HepG2 (cell line): ENCODE data around the gene NOTUM. TPM values are rescaled to one million over a fixed set of nuclear protein-coding genes. Genes with fewer than 3 reads are reported as not detected.
A peak's percentile ranks its signal among the peaks of the same experiment; 100 is the strongest.

Experiments
- DNMT1 ChIP-seq: sonication (generic); formaldehyde crosslinking; IDR thresholded peaks from 2 replicates; pipeline ENCODE4 v1.5.1; 2020; ENCODE audit warnings: mild to moderate bottlenecking, missing genetic modification reagents
- HMGXB3 ChIP-seq: sonication (generic); formaldehyde crosslinking; IDR thresholded peaks from 2 replicates; pipeline ENCODE4 v1.4.0; 2020; ENCODE audit warnings: missing genetic modification reagents, borderline replicate concordance
- MTF1 ChIP-seq: sonication (generic); formaldehyde crosslinking; IDR thresholded peaks from 2 replicates; pipeline ENCODE4 v1.5.0; 2020; ENCODE audit warnings: missing genetic modification reagents
- NBN ChIP-seq: fragments of 450-650 bp; conservative IDR thresholded peaks from 2 replicates; pipeline ENCODE4 v1.6.1; 2017
- NCOA2 ChIP-seq: sonication (generic); formaldehyde crosslinking; IDR thresholded peaks from 2 replicates; pipeline ENCODE4 v1.8.0; 2022; ENCODE audit warnings: inconsistent platforms
- NR2F6 ChIP-seq, 2 experiments: IDR thresholded peaks; 2 replicates each; pipeline ENCODE4 v1.6.1; 2016; ENCODE audit warnings: antibody characterized with exemption in 1 of 2, mild to moderate bottlenecking in 1 of 2
- PAX8 ChIP-seq: sonication (generic); formaldehyde crosslinking; IDR thresholded peaks from 2 replicates; pipeline ENCODE4 v1.8.0; 2022; ENCODE audit warnings: mild to moderate bottlenecking, missing genetic modification reagents, borderline replicate concordance
- RBAK ChIP-seq: sonication (generic); formaldehyde crosslinking; IDR thresholded peaks from 2 replicates; pipeline ENCODE4 v1.5.1; 2020; ENCODE audit warnings: mild to moderate bottlenecking, missing genetic modification reagents
- SMYD3 ChIP-seq: sonication (generic); formaldehyde crosslinking; IDR thresholded peaks from 2 replicates; pipeline ENCODE4 v1.8.1; 2023; ENCODE audit warnings: mild to moderate bottlenecking, missing genetic modification reagents
- STAT6 ChIP-seq: sonication (generic); formaldehyde crosslinking; IDR thresholded peaks from 2 replicates; pipeline ENCODE4 v1.4.0; 2020; ENCODE audit warnings: missing genetic modification reagents, mild to moderate bottlenecking, borderline replicate concordance
- TCF7 ChIP-seq: sonication (generic); IDR thresholded peaks from 2 replicates; pipeline ENCODE4 v1.6.1; 2016; ENCODE audit warnings: antibody characterized with exemption, low read depth
- TMF1 ChIP-seq: sonication (generic); formaldehyde crosslinking; IDR thresholded peaks from 2 replicates; pipeline ENCODE4 v1.8.1; 2022; ENCODE audit warnings: low read depth, missing genetic modification reagents
- ZNF503 ChIP-seq: sonication (generic); formaldehyde crosslinking; IDR thresholded peaks from 2 replicates; pipeline ENCODE4 v1.4.0; 2020; ENCODE audit warnings: missing genetic modification reagents
- ZNF614 ChIP-seq: IDR thresholded peaks from 2 replicates; pipeline ENCODE4 v1.6.1; 2018; ENCODE audit warnings: missing biosample characterization, missing genetic modification reagents, inconsistent platforms, borderline replicate concordance
- ZNF768 ChIP-seq: sonication (generic); formaldehyde crosslinking; IDR thresholded peaks from 2 replicates; pipeline ENCODE4 v1.4.0; 2020; ENCODE audit warnings: missing genetic modification reagents
- polyA plus RNA-seq, 8 experiments: library from polyadenylated mRNA; depleted of rRNA in 3 of 8; stranded (reverse) in 7 of 8; unstranded in 1 of 8; fragments of >200 nt; fragmentation: Illumina TruSeq in 4 of 8; extraction: Trizol in 4 of 8; gene quantifications; 2 replicates each; pipeline versions ENCODE4 v1.2.1 to v1.2.3, GENCODE V29; 2011 to 2016; ENCODE audit warnings: low read depth in 4 of 8, missing spikeins in 1 of 8, mixed read lengths in 1 of 8; ENCODE audit not compliant: insufficient read depth in 1 of 8
- total RNA-seq, 5 experiments: library from RNA; depleted of rRNA; stranded (reverse); fragments of >200 nt; fragmentation: Illumina TruSeq; extraction: Trizol; gene quantifications; 2 replicates each; pipeline ENCODE4 v1.2.3, GENCODE V29; 2016; ENCODE audit warnings: low read depth in 1 of 5

Gene NOTUM
- total and polyA plus RNA-seq, 2 of the 13 experiments (the other 11 are each of a cell fraction or from before 2014, with no cell fraction given): 150 to 160 TPM

- peak; percentile 54 for TF ChIP-seq ZNF503
- peak; percentile 98 for TF ChIP-seq MTF1 (CRISPR knock-in tag)
- TF ChIP-seq TCF7: no peak
- peak; percentile 99 for TF ChIP-seq SMYD3 (CRISPR knock-in tag)
- peak; percentile 35; the same call in 1 of the 2 replicates for TF ChIP-seq STAT6
- peak; percentile 12; the same call in 1 of the 2 replicates for TF ChIP-seq DNMT1 (CRISPR knock-in tag)
- peak; percentile 26; the same call in 1 of the 2 replicates for TF ChIP-seq NR2F6 (IDR thresholded peaks at IDR 0.05)
- TF ChIP-seq NR2F6 (CRISPR knock-in tag; IDR thresholded peaks at IDR 0.05): peak; percentile 78
- TF ChIP-seq PAX8 (CRISPR knock-in tag): no peak
- no peak for TF ChIP-seq NBN
- peak; percentile 97 for TF ChIP-seq ZNF768
- TF ChIP-seq NCOA2 (CRISPR knock-in tag): peak; percentile 78
- TF ChIP-seq TMF1 (CRISPR knock-in tag): peak; percentile 94
- peak; percentile 88 for TF ChIP-seq ZNF614
- peak; percentile 89 for TF ChIP-seq HMGXB3 (CRISPR knock-in tag)
- no peak for TF ChIP-seq RBAK (CRISPR knock-in tag)
These were observed 30.8 kb upstream of the NOTUM start (continued) for GRCh38 chr17:81991684-81992305.
